Smooth muscle cell (in vitro differentiated cells): ENCODE data around the gene PTPN1. TPM values are rescaled to one million over a fixed set of nuclear protein-coding genes. Genes with fewer than 3 reads are reported as not detected.
"Not testable (repeated sequence)": the region's sequence is repeated elsewhere in the genome, so short reads cannot be mapped to it uniquely, and the experiment has no call there.

Experiments used
- DNase-seq: peaks from one replicate; lab custom pipeline; 2025; ENCODE audit not compliant: unreplicated experiment; lab: John Stamatoyannopoulos, UW
- H2AFZ ChIP-seq: fragments of 200-600 bp; sonication (generic); 2 replicates; pipeline ENCODE4 v1.6.0; 2016; ENCODE audit warnings: antibody characterized with exemption, low read depth, mild to moderate bottlenecking
- H3F3A ChIP-seq: fragments of 200-600 bp; sonication (generic); 2 replicates; pipeline ENCODE4 v1.6.0; 2017; ENCODE audit warnings: antibody characterized with exemption, low read depth
- H3K27ac ChIP-seq: fragments of 200-600 bp; sonication (generic); 2 replicates; pipeline ENCODE4 v1.5.1; 2016; ENCODE audit warnings: low read depth, mild to moderate bottlenecking
- H3K27me3 ChIP-seq: fragments of 200-600 bp; sonication (generic); 2 replicates; pipeline ENCODE4 v1.6.1; 2016; ENCODE audit warnings: low read depth, mild to moderate bottlenecking
- H3K36me3 ChIP-seq: fragments of 200-600 bp; sonication (generic); 2 replicates; pipeline ENCODE4 v1.5.1; 2016; ENCODE audit warnings: low read depth
- H3K4me1 ChIP-seq: fragments of 200-600 bp; sonication (generic); 2 replicates; pipeline ENCODE4 v1.5.1; 2016; ENCODE audit warnings: low read depth
- H3K4me2 ChIP-seq: fragments of 200-600 bp; sonication (generic); 2 replicates; pipeline ENCODE4 v1.6.0; 2016; ENCODE audit warnings: mild to moderate bottlenecking
- H3K4me3 ChIP-seq: fragments of 200-600 bp; sonication (generic); 2 replicates; pipeline ENCODE4 v1.5.1; 2016; ENCODE audit warnings: mild to moderate bottlenecking
- H3K79me2 ChIP-seq: fragments of 200-600 bp; sonication (generic); 2 replicates; pipeline ENCODE4 v1.6.0; 2016; ENCODE audit warnings: low read depth, mild to moderate bottlenecking
- H3K9ac ChIP-seq: fragments of 200-600 bp; sonication (generic); 2 replicates; pipeline ENCODE4 v1.6.0; 2016; ENCODE audit warnings: low read depth
- H3K9me3 ChIP-seq: fragments of 200-600 bp; sonication (generic); replicated peaks from 2 replicates; pipeline ENCODE4 v1.5.1; 2016; ENCODE audit warnings: low read depth
- H4K20me1 ChIP-seq: fragments of 200-600 bp; sonication (generic); 2 replicates; pipeline ENCODE4 v1.6.0; 2016; ENCODE audit warnings: low read depth
- CTCF ChIP-seq: fragments of 200-600 bp; sonication (generic); IDR thresholded peaks from 2 replicates; pipeline ENCODE4 v1.5.1; 2017; ENCODE audit warnings: borderline replicate concordance, mild to moderate bottlenecking, antibody characterized with exemption; ENCODE audit not compliant: insufficient read depth, poor library complexity, severe bottlenecking
- WGBS: methylation state at CpG from one replicate; pipeline ENCODE4 v1.1.7; 2016; ENCODE audit warnings: low lambda C conversion rate; 5-methylcytosine and 5-hydroxymethylcytosine counted together
- polyA plus RNA-seq: library from polyadenylated mRNA; unstranded; fragments of >200 nt; fragmentation: Nextera tagmentation; extraction: Ambion mirVana; gene quantifications from 2 replicates; pipeline ENCODE4 v1.2.1, GENCODE V29; 2016
- total RNA-seq: library from RNA; depleted of rRNA; stranded (reverse); fragments of >200 nt; gene quantifications from 2 replicates; pipeline ENCODE4 v1.2.3, GENCODE V29; 2014

PTPN1 gene
- total and polyA plus RNA-seq, 2 experiments from 2014 or later, result 16.1 to 28.9 TPM

- 98% methylated on average over 4 of the region's 4 CpGs for WGBS
- peaks cover 31% of the 10 kb centered on the region for H3K79me2 ChIP-seq
Observed at GRCh38 chr20:50565871-50566270, 55.7 kb downstream of the PTPN1 start.

GRCh38 chr20:50567860-50568548 lies 57.8 kb downstream of the PTPN1 start:
- H3K4me1 ChIP-seq, result no peaks in the 10 kb centered on the region
- H3K27ac ChIP-seq, result no peak overlapping the region
- H3F3A ChIP-seq, result no peaks in the 10 kb centered on the region
- 96% methylated on average over 18 of the region's 18 CpGs for WGBS
- H3K4me2 ChIP-seq, result no peak overlapping the region
- H3K9ac ChIP-seq, result no peak overlapping the region
- H3K36me3 ChIP-seq, result no peaks in the 10 kb centered on the region
- H3K9me3 ChIP-seq, result no peaks in the 10 kb centered on the region
- no peak for TF ChIP-seq CTCF
- H4K20me1 ChIP-seq, result peaks cover 77% of the 10 kb centered on the region
- H2AFZ ChIP-seq, result no peak overlapping the region
- no peaks in the 10 kb centered on the region for H3K27me3 ChIP-seq
- peaks cover 39% of the 10 kb centered on the region for H3K79me2 ChIP-seq
- H3K4me3 ChIP-seq, result no peak overlapping the region
- DNase-seq, result no peak

More at GRCh38 chr20:50565871-50566270, 55.7 kb downstream of the PTPN1 start:
- peaks cover 11% of the 10 kb centered on the region for H3F3A ChIP-seq
- no peaks in the 10 kb centered on the region for H3K36me3 ChIP-seq
- no peaks in the 10 kb centered on the region for H3K9me3 ChIP-seq
- peaks cover 55% of the 10 kb centered on the region for H4K20me1 ChIP-seq
- no peak overlapping the region for H2AFZ ChIP-seq
- DNase-seq, result no peak
- H3K9ac ChIP-seq, result no peak overlapping the region
- TF ChIP-seq CTCF, result no peak
- no peaks in the 10 kb centered on the region for H3K27me3 ChIP-seq
- H3K4me3 ChIP-seq, result no peak overlapping the region
- no peak overlapping the region for H3K4me2 ChIP-seq
- H3K4me1 ChIP-seq, result peaks cover 8% of the 10 kb centered on the region
- H3K27ac ChIP-seq, result no peak overlapping the region

GRCh38 chr20:50568549-50568942 lies 58.4 kb downstream of the PTPN1 start:
- H3K79me2 ChIP-seq, result peaks cover 36% of the 10 kb centered on the region

GRCh38 chr20:50569487-50569863 lies 59.3 kb downstream of the PTPN1 start:
- peak overlapping the region; percentile 21 for H3K27ac ChIP-seq
- H3F3A ChIP-seq, H3K27me3 ChIP-seq, H3K4me2 ChIP-seq, H2AFZ ChIP-seq, H3K36me3 ChIP-seq, DNase-seq, H3K4me3 ChIP-seq, H3K4me1 ChIP-seq, H3K9ac ChIP-seq, H3K9me3 ChIP-seq: not testable (repeated sequence)
- H4K20me1 ChIP-seq, result peaks cover 85% of the 10 kb centered on the region
- peaks cover 28% of the 10 kb centered on the region for H3K79me2 ChIP-seq
- 100% methylated on average over 7 of the region's 7 CpGs for WGBS

More at GRCh38 chr20:50568549-50568942, 58.4 kb downstream of the PTPN1 start:
- Histone ChIP-seq H2AFZ (no peak overlapping the region), H4K20me1 (peaks cover 78% of the 10 kb centered on the region), H3K36me3 (no peaks in the 10 kb centered on the region), H3K9me3 (no peaks in the 10 kb centered on the region), H3K27ac (no peak overlapping the region), H3K4me1 (no peaks in the 10 kb centered on the region), H3K4me3 (no peak overlapping the region), H3F3A (no peaks in the 10 kb centered on the region), H3K27me3 (no peaks in the 10 kb centered on the region), H3K4me2 (no peak overlapping the region), H3K9ac (no peak overlapping the region)
- no peak for DNase-seq
- TF ChIP-seq CTCF, result no peak
- 73% methylated on average over 11 of the region's 11 CpGs for WGBS
